AG04450 (cell line): ENCODE data around the gene LRRC73. TPM values are rescaled to one million over a fixed set of nuclear protein-coding genes. Genes with fewer than 3 reads are reported as not detected.

Source experiments
- CTCF ChIA-PET: fragments of 300-600, 350-600 bp; formaldehyde crosslinking; extraction: SDS; loops from one replicate; lab custom pipeline; 2022; ENCODE audit warnings: antibody characterized with exemption, inconsistent platforms; lab: Charles Lee
- POLR2A ChIA-PET: fragments of 350-600 bp; formaldehyde crosslinking; extraction: SDS; loops from one replicate; lab custom pipeline; 2021; ENCODE audit warnings: antibody characterized with exemption, inconsistent platforms; lab: Yijun Ruan, JAX
- DNase-seq: peaks from one replicate; pipeline ENCODE4 v3.0.0-alpha.2; 2011; ENCODE audit warnings: low read depth, low spot score
- H3K27ac ChIP-seq: one replicate; pipeline ENCODE4 v1.5.1; 2012; ENCODE audit warnings: low read depth, low read length, control low read depth
- H3K27me3 ChIP-seq: one replicate; pipeline ENCODE4 v1.6.0; 2012; ENCODE audit warnings: low read length; ENCODE audit not compliant: control insufficient read depth, insufficient read depth
- H3K4me3 ChIP-seq: 2 replicates; pipeline ENCODE4 v1.5.1; 2011; ENCODE audit warnings: mild to moderate bottlenecking, low read depth, low read length, control low read depth
- H3K9me3 ChIP-seq: 2 replicates; pipeline ENCODE4 v1.5.1; 2012; ENCODE audit warnings: low read length; ENCODE audit not compliant: control insufficient read depth, insufficient read depth
- polyA plus RNA-seq: library from polyadenylated mRNA; depleted of rRNA; stranded (reverse); fragments of >200 nt; gene quantifications from 2 replicates; pipeline ENCODE4 v1.2.3, GENCODE V29; 2011
- TF ChIP-seq, protein P1 (sequence below): IDR thresholded peaks from 2 replicates; pipeline ENCODE4 v1.5.1; 2011; ENCODE audit warnings: low read depth, low read length, control low read depth, inconsistent platforms

The LRRC73 gene
- polyA plus RNA-seq, 1 experiment = 0.16 TPM

DNA sequence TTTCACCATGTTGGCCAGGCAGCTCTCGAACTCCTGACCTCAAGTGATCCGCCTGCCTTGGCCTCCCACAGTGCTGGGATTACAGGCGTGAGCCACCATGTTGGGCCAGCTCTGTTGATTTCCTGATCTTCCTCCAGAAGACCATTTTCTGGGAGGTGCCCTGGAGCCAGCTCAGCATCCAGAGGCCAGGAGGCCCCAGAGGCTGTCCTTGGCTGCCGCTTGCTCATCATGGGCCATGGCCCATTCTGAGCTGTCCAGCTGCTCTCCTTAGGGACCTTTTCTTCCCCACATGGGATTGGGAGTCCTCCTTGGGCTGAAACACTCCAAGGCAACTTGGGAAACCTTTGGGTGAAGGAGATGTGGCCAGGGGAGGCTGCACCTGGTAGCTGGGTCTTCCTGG lies 15.4 kb downstream of the LRRC73 start:
- TF ChIP-seq, protein P1, sequence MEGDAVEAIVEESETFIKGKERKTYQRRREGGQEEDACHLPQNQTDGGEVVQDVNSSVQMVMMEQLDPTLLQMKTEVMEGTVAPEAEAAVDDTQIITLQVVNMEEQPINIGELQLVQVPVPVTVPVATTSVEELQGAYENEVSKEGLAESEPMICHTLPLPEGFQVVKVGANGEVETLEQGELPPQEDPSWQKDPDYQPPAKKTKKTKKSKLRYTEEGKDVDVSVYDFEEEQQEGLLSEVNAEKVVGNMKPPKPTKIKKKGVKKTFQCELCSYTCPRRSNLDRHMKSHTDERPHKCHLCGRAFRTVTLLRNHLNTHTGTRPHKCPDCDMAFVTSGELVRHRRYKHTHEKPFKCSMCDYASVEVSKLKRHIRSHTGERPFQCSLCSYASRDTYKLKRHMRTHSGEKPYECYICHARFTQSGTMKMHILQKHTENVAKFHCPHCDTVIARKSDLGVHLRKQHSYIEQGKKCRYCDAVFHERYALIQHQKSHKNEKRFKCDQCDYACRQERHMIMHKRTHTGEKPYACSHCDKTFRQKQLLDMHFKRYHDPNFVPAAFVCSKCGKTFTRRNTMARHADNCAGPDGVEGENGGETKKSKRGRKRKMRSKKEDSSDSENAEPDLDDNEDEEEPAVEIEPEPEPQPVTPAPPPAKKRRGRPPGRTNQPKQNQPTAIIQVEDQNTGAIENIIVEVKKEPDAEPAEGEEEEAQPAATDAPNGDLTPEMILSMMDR = no peak
- Histone ChIP-seq H3K4me3 (no peak overlapping the region), H3K9me3 (no peaks in the 10 kb centered on the region; the same call in 1 of the 2 replicates), H3K27ac (no peak overlapping the region), H3K27me3 (no peaks in the 10 kb centered on the region)
- ChIA-PET CTCF (interaction anchor here (0.5 to 6.6 kb wide), 2 partner anchors 13 to 18 kb away, joined by 3 to 54 read pairs; partner anchors contain the start of gene LRRC73), POLR2A (interaction anchor here (2.1 kb wide), 1 partner anchor 17 kb away, joined by 6 read pairs; the partner anchor contains the start of gene TJAP1)
- no peak for DNase-seq

DNA sequence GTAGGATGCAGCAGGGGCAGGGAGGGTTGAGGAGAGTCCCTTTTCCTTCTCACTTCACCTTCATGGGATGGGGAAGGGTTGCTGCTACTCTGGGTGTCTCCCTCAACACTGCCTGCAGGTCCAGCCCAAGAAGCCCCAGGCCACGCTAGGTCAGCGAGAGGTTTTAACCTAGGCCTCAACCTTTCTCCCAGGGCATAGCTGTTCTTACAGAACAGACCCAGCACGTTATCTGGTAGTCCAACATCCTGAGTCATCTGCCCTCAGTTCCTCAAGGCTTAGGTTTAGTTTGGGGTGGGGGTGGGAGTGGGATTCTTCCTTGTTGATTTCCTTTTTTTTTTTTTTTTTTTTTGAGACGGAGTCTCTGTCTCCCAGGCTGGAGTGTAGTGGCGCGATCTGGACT lies 15.8 kb downstream of the LRRC73 start:
- DNase-seq = no peak
- Histone ChIP-seq H3K27ac (no peak overlapping the region), H3K4me3 (no peak overlapping the region), H3K27me3 (no peaks in the 10 kb centered on the region), H3K9me3 (no peaks in the 10 kb centered on the region; the same call in 1 of the 2 replicates)
- ChIA-PET POLR2A (interaction anchor here (2.1 kb wide), 1 partner anchor 17 kb away, joined by 6 read pairs; the partner anchor contains the start of gene TJAP1), CTCF (interaction anchor here (0.5 to 6.6 kb wide), 4 partner anchors 13 to 233 kb away, joined by 3 to 54 read pairs (median 5); partner anchors contain the start of gene LRRC73)
- TF ChIP-seq, protein P1 = no peak

DNA sequence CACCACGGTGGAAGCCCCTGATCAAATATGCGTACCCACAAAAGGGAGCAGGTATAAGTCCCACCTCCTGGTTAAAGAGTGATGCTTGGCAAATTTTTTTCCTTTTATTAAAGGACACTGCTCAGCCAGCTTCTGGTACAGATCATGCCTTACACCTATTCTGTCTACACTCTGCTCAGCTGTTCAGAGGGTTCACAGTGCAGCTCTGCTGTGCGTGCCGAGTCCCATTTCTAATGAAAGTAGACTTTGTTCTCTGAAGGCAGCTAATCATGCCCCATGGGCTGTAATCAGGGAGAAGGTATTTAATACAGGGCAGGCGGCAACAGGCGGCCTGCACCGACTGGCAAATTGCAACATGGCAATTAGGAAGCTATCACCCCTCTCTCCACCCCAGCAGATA lies 16.3 kb downstream of the LRRC73 start:
- no peak for DNase-seq
- CTCF ChIA-PET = interaction anchor here (0.6 to 6.6 kb wide), 3 partner anchors 14 to 232 kb away, joined by 3 to 54 read pairs (median 7); partner anchors contain the start of gene LRRC73
- TF ChIP-seq, protein P1 = no peak
- no peak overlapping the region for H3K27ac ChIP-seq
- no peaks in the 10 kb centered on the region for H3K27me3 ChIP-seq
- H3K4me3 ChIP-seq = no peak overlapping the region
- H3K9me3 ChIP-seq = no peaks in the 10 kb centered on the region; the same call in 1 of the 2 replicates
- POLR2A ChIA-PET = interaction anchor here (2.1 kb wide), 1 partner anchor 16 kb away, joined by 6 read pairs; the partner anchor contains the start of gene TJAP1

DNA sequence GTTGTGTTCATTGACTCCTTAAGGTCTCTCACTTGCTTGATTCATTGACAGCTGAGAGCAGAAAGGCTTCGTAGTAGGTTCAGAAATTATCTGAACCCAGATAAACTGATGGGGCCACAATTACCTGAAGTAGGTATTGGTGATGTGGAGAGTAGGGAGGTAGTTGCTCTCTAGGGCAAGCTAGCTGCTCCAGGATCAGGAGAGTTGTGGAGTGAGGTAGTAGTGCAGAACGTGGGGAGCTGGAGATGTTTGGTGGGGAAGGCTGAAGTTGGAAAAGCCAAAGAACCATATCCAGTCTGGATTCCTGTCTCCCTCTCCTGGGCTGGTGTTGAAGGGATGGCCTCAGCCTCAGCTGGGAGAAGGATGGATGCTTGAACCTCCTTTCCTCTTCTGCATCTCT lies 16.9 kb downstream of the LRRC73 start:
- CTCF ChIA-PET = interaction anchor here (0.9 to 6.6 kb wide), 3 partner anchors 15 to 107 kb away, joined by 3 to 54 read pairs (median 3); partner anchors contain the start of gene LRRC73
- H3K27me3 ChIP-seq = no peaks in the 10 kb centered on the region
- no peak for DNase-seq
- no peak overlapping the region for H3K4me3 ChIP-seq
- POLR2A ChIA-PET = interaction anchor here (2.1 kb wide), 1 partner anchor 16 kb away, joined by 6 read pairs; the partner anchor contains the start of gene TJAP1
- TF ChIP-seq, protein P1 = no peak
- no peaks in the 10 kb centered on the region; the same call in 1 of the 2 replicates for H3K9me3 ChIP-seq
- no peak overlapping the region for H3K27ac ChIP-seq

DNA sequence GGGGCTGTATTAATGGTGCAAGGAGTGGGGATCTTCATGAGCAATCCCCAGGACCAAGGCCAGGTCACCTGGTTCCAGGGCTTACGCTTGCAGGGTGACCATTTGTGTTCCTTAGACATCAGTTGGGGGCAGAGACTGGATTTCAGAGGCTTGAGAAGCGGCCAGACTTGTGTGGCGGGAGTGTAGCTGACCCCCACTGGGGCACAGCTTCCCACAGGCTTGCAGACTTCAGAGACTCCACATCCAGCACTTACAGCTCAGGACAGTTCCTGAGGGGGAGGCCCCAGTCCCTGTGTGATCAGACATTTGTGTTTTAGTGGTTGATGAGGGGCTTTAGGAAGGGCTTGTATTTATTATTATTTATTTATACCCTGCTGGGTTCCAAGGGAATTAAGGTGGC lies 17.5 kb downstream of the LRRC73 start:
- no peak for DNase-seq
- Histone ChIP-seq H3K9me3 (no peaks in the 10 kb centered on the region; the same call in 1 of the 2 replicates), H3K4me3 (peak overlapping the region; percentile 25; the same call in 1 of the 2 replicates), H3K27ac (peak overlapping the region; percentile 73), H3K27me3 (no peaks in the 10 kb centered on the region)
- CTCF ChIA-PET = interaction anchor here (1.4 to 6.6 kb wide), 3 partner anchors 14 to 106 kb away, joined by 3 to 54 read pairs (median 18); partner anchors contain the start of gene LRRC73
- POLR2A ChIA-PET = interaction anchor here (0.9 to 1.0 kb wide), 2 partner anchors 18 to 55 kb away, joined by 4 read pairs; partner anchors contain the start of gene LRRC73
- TF ChIP-seq, protein P1 = no peak
